ENCODE results near the gene MUC2.

DNA sequence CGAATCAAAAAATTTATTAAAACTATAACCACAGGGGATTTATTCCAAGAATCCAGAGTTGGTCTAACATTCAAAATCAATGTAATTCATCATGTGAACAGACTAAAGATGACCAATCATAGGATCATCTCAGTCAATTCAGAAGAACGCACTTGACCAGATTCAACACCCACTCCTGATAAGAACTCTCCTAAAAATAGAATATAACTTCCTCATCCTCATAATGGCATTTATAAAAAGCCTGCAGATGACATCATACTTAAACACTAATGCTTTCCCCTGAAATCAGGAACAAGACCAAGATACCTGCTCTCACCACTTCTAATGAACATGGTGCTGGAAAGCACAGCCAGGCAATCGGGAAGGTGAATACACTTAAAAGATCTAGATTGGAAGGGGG lies 10.5 kb upstream of the MUC2 start:
- TF ChIP-seq CTCF (IDR thresholded peaks at IDR 0.05) (no peak), POLR2A (IDR thresholded peaks at IDR 0.05) (no peak), EP300 (IDR thresholded peaks at IDR 0.05; ENCODE audit: low read depth) (no peak)
